ENCODE data around the gene MAN2C1.
"Not testable (repeated sequence)": the region's sequence is repeated elsewhere in the genome, so short reads cannot be mapped to it uniquely, and the experiment has no call there.

Gene MAN2C1

GRCh38 chr15:75338661-75339240 is 29.7 kb downstream of the MAN2C1 start:
- H3K4me1 ChIP-seq (ENCODE audit: insufficient read depth, low read length): peaks cover 4% of the 10 kb centered on the region; the same call in 1 of the 2 replicates
- no peak overlapping the region for H3K9ac ChIP-seq (ENCODE audit: low read depth, low read length)
- H3K36me3 ChIP-seq (ENCODE audit: insufficient read depth, low read depth, low read length): peaks cover 22% of the 10 kb centered on the region
- H3K9me3 ChIP-seq (ENCODE audit: insufficient read depth, low read depth, low read length): no peaks in the 10 kb centered on the region
- no peak overlapping the region for H3K4me3 ChIP-seq (ENCODE audit: low read length)
- H3K27ac ChIP-seq (ENCODE audit: low read length): no peak overlapping the region
- no peaks in the 10 kb centered on the region for H3K27me3 ChIP-seq (ENCODE audit: insufficient read depth, low read length)

- H3K27me3 ChIP-seq (ENCODE audit: insufficient read depth, low read length): no peaks in the 10 kb centered on the region
- H3K36me3 ChIP-seq (ENCODE audit: insufficient read depth, low read depth, low read length): peaks cover 15% of the 10 kb centered on the region
These were observed 32.6 kb downstream of the MAN2C1 start, which contains the start of gene COMMD4 for GRCh38 chr15:75335705-75336355. Gene COMMD4, plus strand, starts transcription at chr15:75336063. Its CDS starts 27 bp downstream, at chr15:75336090.

GRCh38 chr15:75335313-75335704 is 33.1 kb downstream of the MAN2C1 start:
- Histone ChIP-seq H3K27ac (ENCODE audit: low read length) (peak overlapping the region; percentile 26), H3K9ac (ENCODE audit: low read depth, low read length) (peak overlapping the region; percentile 99; the same call in 1 of the 2 replicates), H3K4me3 (ENCODE audit: low read length) (peak overlapping the region; percentile 98)

More at GRCh38 chr15:75335705-75336355, 32.6 kb downstream of the MAN2C1 start, which contains the start of gene COMMD4:
- Histone ChIP-seq H3K9ac (ENCODE audit: low read depth, low read length) (peak within 1 kb of the TSS; percentile 99), H3K9me3 (ENCODE audit: insufficient read depth, low read depth, low read length) (no peaks in the 10 kb centered on the region), H3K4me1 (ENCODE audit: insufficient read depth, low read length) (peaks cover 4% of the 10 kb centered on the region; the same call in 1 of the 2 replicates), H3K27ac (ENCODE audit: low read length) (peak within 1 kb of the TSS; percentile 74), H3K4me3 (ENCODE audit: low read length) (peak within 1 kb of the TSS; percentile 98)

GRCh38 chr15:75333654-75334419 is 34.6 kb downstream of the MAN2C1 start:
- H3K36me3 ChIP-seq (ENCODE audit: insufficient read depth, low read depth, low read length); H3K4me3 ChIP-seq (ENCODE audit: low read length); H3K9ac ChIP-seq (ENCODE audit: low read depth, low read length); H3K27me3 ChIP-seq (ENCODE audit: insufficient read depth, low read length); H3K4me1 ChIP-seq (ENCODE audit: insufficient read depth, low read length); H3K27ac ChIP-seq (ENCODE audit: low read length); H3K9me3 ChIP-seq (ENCODE audit: insufficient read depth, low read depth, low read length): not testable (repeated sequence)

More at GRCh38 chr15:75335313-75335704, 33.1 kb downstream of the MAN2C1 start:
- Histone ChIP-seq H3K4me1 (ENCODE audit: insufficient read depth, low read length) (peaks cover 4% of the 10 kb centered on the region; the same call in 1 of the 2 replicates), H3K9me3 (ENCODE audit: insufficient read depth, low read depth, low read length) (no peaks in the 10 kb centered on the region), H3K27me3 (ENCODE audit: insufficient read depth, low read length) (no peaks in the 10 kb centered on the region), H3K36me3 (ENCODE audit: insufficient read depth, low read depth, low read length) (peaks cover 12% of the 10 kb centered on the region)

GRCh38 chr15:75332093-75332492 is 36.3 kb downstream of the MAN2C1 start:
- H3K27me3 ChIP-seq (ENCODE audit: insufficient read depth, low read length); H3K4me3 ChIP-seq (ENCODE audit: low read length); H3K4me1 ChIP-seq (ENCODE audit: insufficient read depth, low read length): not testable (repeated sequence)

GRCh38 chr15:75329571-75329970 is 38.8 kb downstream of the MAN2C1 start:
- H3K27ac ChIP-seq (ENCODE audit: low read length): no peak overlapping the region
- no peak overlapping the region for H3K9ac ChIP-seq (ENCODE audit: low read depth, low read length)
- H3K9me3 ChIP-seq (ENCODE audit: insufficient read depth, low read depth, low read length): no peaks in the 10 kb centered on the region

More at GRCh38 chr15:75332093-75332492, 36.3 kb downstream of the MAN2C1 start:
- H3K9ac ChIP-seq (ENCODE audit: low read depth, low read length); H3K27ac ChIP-seq (ENCODE audit: low read length); H3K36me3 ChIP-seq (ENCODE audit: insufficient read depth, low read depth, low read length); H3K9me3 ChIP-seq (ENCODE audit: insufficient read depth, low read depth, low read length): not testable (repeated sequence)

GRCh38 chr15:75328493-75329314 is 39.7 kb downstream of the MAN2C1 start:
- Histone ChIP-seq H3K9ac (ENCODE audit: low read depth, low read length) (no peak overlapping the region), H3K36me3 (ENCODE audit: insufficient read depth, low read depth, low read length) (no peaks in the 10 kb centered on the region), H3K9me3 (ENCODE audit: insufficient read depth, low read depth, low read length) (no peaks in the 10 kb centered on the region), H3K4me1 (ENCODE audit: insufficient read depth, low read length) (no peaks in the 10 kb centered on the region), H3K27ac (ENCODE audit: low read length) (no peak overlapping the region), H3K4me3 (ENCODE audit: low read length) (no peak overlapping the region), H3K27me3 (ENCODE audit: insufficient read depth, low read length) (no peaks in the 10 kb centered on the region)

More at GRCh38 chr15:75329571-75329970, 38.8 kb downstream of the MAN2C1 start:
- Histone ChIP-seq H3K4me1 (ENCODE audit: insufficient read depth, low read length) (no peaks in the 10 kb centered on the region), H3K36me3 (ENCODE audit: insufficient read depth, low read depth, low read length) (no peaks in the 10 kb centered on the region), H3K27me3 (ENCODE audit: insufficient read depth, low read length) (no peaks in the 10 kb centered on the region), H3K4me3 (ENCODE audit: low read length) (no peak overlapping the region)

GRCh38 chr15:75327491-75327890 is 40.9 kb downstream of the MAN2C1 start:
- H3K4me3 ChIP-seq (ENCODE audit: low read length): no peak overlapping the region
- no peaks in the 10 kb centered on the region for H3K27me3 ChIP-seq (ENCODE audit: insufficient read depth, low read length)
- no peaks in the 10 kb centered on the region for H3K4me1 ChIP-seq (ENCODE audit: insufficient read depth, low read length)
- H3K27ac ChIP-seq (ENCODE audit: low read length): no peak overlapping the region
- H3K9ac ChIP-seq (ENCODE audit: low read depth, low read length): no peak overlapping the region
- no peaks in the 10 kb centered on the region for H3K36me3 ChIP-seq (ENCODE audit: insufficient read depth, low read depth, low read length)
- H3K9me3 ChIP-seq (ENCODE audit: insufficient read depth, low read depth, low read length): no peaks in the 10 kb centered on the region

GRCh38 chr15:75327005-75327404 is 41.4 kb downstream of the MAN2C1 start:
- Histone ChIP-seq H3K27me3 (ENCODE audit: insufficient read depth, low read length) (peaks cover 3% of the 10 kb centered on the region; the same call in 1 of the 2 replicates), H3K36me3 (ENCODE audit: insufficient read depth, low read depth, low read length) (no peaks in the 10 kb centered on the region), H3K4me3 (ENCODE audit: low read length) (no peak overlapping the region), H3K4me1 (ENCODE audit: insufficient read depth, low read length) (no peaks in the 10 kb centered on the region), H3K27ac (ENCODE audit: low read length) (no peak overlapping the region), H3K9ac (ENCODE audit: low read depth, low read length) (no peak overlapping the region), H3K9me3 (ENCODE audit: insufficient read depth, low read depth, low read length) (no peaks in the 10 kb centered on the region)

- Histone ChIP-seq H3K36me3 (ENCODE audit: insufficient read depth, low read depth, low read length) (no peaks in the 10 kb centered on the region), H3K9ac (ENCODE audit: low read depth, low read length) (no peak overlapping the region), H3K27ac (ENCODE audit: low read length) (no peak overlapping the region), H3K4me1 (ENCODE audit: insufficient read depth, low read length) (no peaks in the 10 kb centered on the region), H3K9me3 (ENCODE audit: insufficient read depth, low read depth, low read length) (no peaks in the 10 kb centered on the region), H3K4me3 (ENCODE audit: low read length) (no peak overlapping the region), H3K27me3 (ENCODE audit: insufficient read depth, low read length) (peaks cover 7% of the 10 kb centered on the region)
These were observed 42.5 kb downstream of the MAN2C1 start for GRCh38 chr15:75325922-75326321.

GRCh38 chr15:75321711-75322110 is 46.7 kb downstream of the MAN2C1 start:
- Histone ChIP-seq H3K36me3 (ENCODE audit: insufficient read depth, low read depth, low read length) (no peaks in the 10 kb centered on the region), H3K4me1 (ENCODE audit: insufficient read depth, low read length) (no peaks in the 10 kb centered on the region), H3K9ac (ENCODE audit: low read depth, low read length) (no peak overlapping the region), H3K27me3 (ENCODE audit: insufficient read depth, low read length) (peaks cover 7% of the 10 kb centered on the region), H3K9me3 (ENCODE audit: insufficient read depth, low read depth, low read length) (no peaks in the 10 kb centered on the region), H3K4me3 (ENCODE audit: low read length) (no peak overlapping the region), H3K27ac (ENCODE audit: low read length) (no peak overlapping the region)
